Transverse colon (tissue), 3 donors: ENCODE results near the gene PAIP1.
"Not testable (repeated sequence)": the region's sequence is repeated elsewhere in the genome, so short reads cannot be mapped to it uniquely, and the experiment has no call there.

ENCODE experiments used
- CTCF ChIP-seq, 5 experiments: fragments of 200-600 bp in 3 of 5; fragments of 450-650 bp in 2 of 5; sonication (generic) in 3 of 5; IDR thresholded peaks; 1 replicate in 2 of 5; 2 replicates in 3 of 5; pipeline ENCODE4 v1.5.1; 2016 to 2017; ENCODE audit warnings: antibody characterized with exemption in 5 of 5, inconsistent platforms in 3 of 5, mild to moderate bottlenecking in 2 of 5, moderate library complexity in 1 of 5
- POLR2A ChIP-seq: fragments of 450-650 bp; IDR thresholded peaks from one replicate; pipeline ENCODE4 v1.6.1; 2016; ENCODE audit warnings: antibody characterized with exemption, mild to moderate bottlenecking, moderate library complexity

GRCh38 chr5:43549272-43549671, 7.6 kb downstream of the PAIP1 start:
- TF ChIP-seq CTCF (IDR thresholded peaks at IDR 0.05); POLR2A: not testable (repeated sequence)
